Stimulated activated CD8-positive, alpha-beta memory T cell treated with anti-CD3 and anti-CD28 coated beads, Interleukin-7, amount 100 ng/mL, for 4 hours (primary cell): ENCODE data around the gene HOXB6.

ENCODE experiments used
- DNase-seq, 2 donors: peaks; one replicate each; pipeline ENCODE4 v3.0.0-alpha.2; 2020; ENCODE audit warnings: low read depth in 2 of 2

The HOXB6 gene

DNA sequence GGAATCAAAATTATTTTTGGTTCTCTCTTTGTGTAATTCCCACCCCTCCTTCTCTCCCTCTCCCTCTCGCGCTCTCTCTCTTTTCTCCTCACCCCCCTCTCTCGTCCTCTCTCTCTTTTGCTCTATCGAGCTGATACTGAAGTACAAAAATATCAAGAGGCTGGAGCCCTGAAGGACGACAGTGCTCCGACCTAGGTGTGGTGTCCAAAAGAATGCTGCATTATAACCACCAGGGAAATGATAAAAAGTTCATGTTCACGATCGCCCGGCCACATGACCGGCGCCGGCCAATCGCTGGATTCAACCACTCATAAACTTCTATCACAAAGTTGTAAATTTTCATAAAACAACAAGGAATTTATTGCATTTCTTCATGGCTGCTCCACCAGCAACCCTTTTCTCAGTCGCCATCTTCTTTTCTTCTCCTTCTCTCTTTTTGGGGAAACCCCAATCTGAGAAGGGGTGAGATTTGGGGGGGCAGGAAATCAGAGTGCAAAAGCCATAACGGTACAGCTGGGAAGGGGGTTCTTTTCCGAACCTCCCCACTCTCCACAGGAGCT, at the start of gene HOXB6:
HOXB6 (minus strand) TSS at position 217 of the 560 bp plus-strand sequence. CDS start 6,836 bp downstream, outside the sequence.
- DNase-seq: no peak

DNA sequence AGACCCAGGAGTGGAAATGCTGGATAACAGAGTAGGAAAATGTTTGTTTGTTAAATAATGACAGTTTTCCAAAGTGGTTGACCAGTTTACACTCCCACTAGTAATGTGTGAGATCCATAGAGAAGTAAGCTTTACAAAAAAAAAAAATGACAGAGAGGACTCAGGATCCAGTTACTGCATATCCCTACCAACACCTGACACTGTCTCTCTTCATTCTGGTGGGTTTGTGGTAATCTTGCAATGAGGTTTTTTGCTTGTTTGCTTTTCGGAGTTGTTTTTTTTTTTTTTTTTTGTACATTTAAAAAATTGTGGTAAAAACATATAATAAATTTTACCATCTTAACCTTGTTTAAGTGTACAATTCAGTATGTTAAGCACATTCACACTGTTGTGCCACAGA, 45.0 kb upstream of the HOXB6 start:
- no peak for DNase-seq

- DNase-seq: no peak
Observed at GRCh38 chr17:48647963-48648245, 43.1 kb upstream of the HOXB6 start.

GRCh38 chr17:48647103-48647962, 42.5 kb upstream of the HOXB6 start:
- no peak for DNase-seq

GRCh38 chr17:48646183-48647102, 41.7 kb upstream of the HOXB6 start:
- DNase-seq: peak in 1 of 2 donors; percentile 45

- no peak for DNase-seq
Observed at GRCh38 chr17:48645639-48646182, 40.9 kb upstream of the HOXB6 start.

GRCh38 chr17:48644910-48645557, 40.2 kb upstream of the HOXB6 start:
- no peak for DNase-seq

- no peak for DNase-seq
Observed at GRCh38 chr17:48644159-48644558, 39.4 kb upstream of the HOXB6 start.

- no peak for DNase-seq
Observed at GRCh38 chr17:48643697-48644012, 38.9 kb upstream of the HOXB6 start.

DNA sequence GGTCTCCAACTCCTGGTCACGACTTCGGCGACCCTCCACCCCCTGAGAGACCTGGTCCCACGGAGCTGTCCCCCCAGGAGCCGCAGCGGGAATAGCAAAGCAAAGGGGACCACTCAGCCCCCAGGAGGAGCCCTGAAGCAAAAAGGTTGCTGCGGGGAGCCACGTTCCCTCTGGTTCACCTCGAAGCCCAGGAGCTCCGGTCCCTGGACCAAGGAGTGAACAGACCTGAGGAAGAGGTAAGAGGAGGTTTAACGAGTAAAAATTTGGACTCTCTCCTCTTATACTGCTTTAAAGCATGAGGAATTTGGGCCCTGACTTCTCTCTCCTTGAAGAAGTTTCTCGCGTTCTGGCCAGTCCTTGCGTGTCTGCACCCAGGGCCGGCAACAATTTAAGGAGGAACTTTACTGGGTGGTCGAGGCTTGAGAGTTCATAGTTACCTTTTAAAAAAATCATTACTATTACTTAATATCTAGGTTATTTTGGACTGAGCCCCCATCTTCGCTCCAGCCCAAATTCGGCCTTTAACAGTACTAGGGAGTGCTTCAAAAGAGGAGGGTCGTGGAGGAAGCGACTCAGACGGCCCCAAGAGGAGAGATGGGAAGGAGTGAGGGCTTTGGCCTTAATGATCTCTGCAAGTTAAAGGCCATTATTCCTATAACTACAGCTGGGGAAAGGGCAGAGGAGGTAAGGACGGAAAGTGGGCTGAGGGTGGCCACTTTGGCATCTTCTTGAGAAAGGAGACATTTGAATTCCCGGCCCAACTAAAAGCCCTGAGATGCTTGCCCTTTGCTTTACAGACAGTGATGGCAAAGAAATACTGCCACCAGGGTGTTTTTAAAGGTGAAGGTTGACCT, 38.3 kb upstream of the HOXB6 start:
- no peak for DNase-seq

- DNase-seq: no peak
Observed at GRCh38 chr17:48642059-48642842, 37.5 kb upstream of the HOXB6 start.

- no peak for DNase-seq
Observed at GRCh38 chr17:48641541-48642058, 36.8 kb upstream of the HOXB6 start.

DNA sequence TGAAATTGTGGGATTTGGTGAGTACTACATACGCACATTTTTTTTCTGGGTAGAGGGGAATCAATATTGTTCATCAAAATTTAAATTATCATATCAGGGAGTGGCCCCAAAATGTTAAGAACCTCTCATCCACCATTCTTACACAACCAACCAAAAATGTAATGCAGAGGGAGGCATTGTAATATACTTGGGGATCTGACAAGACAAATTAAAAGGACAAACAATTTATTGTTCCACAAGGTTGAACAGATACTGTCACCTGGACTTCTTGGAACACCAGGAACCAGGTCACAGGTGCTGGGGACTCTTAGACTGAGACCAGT, 36.0 kb upstream of the HOXB6 start:
- DNase-seq: no peak

DNA sequence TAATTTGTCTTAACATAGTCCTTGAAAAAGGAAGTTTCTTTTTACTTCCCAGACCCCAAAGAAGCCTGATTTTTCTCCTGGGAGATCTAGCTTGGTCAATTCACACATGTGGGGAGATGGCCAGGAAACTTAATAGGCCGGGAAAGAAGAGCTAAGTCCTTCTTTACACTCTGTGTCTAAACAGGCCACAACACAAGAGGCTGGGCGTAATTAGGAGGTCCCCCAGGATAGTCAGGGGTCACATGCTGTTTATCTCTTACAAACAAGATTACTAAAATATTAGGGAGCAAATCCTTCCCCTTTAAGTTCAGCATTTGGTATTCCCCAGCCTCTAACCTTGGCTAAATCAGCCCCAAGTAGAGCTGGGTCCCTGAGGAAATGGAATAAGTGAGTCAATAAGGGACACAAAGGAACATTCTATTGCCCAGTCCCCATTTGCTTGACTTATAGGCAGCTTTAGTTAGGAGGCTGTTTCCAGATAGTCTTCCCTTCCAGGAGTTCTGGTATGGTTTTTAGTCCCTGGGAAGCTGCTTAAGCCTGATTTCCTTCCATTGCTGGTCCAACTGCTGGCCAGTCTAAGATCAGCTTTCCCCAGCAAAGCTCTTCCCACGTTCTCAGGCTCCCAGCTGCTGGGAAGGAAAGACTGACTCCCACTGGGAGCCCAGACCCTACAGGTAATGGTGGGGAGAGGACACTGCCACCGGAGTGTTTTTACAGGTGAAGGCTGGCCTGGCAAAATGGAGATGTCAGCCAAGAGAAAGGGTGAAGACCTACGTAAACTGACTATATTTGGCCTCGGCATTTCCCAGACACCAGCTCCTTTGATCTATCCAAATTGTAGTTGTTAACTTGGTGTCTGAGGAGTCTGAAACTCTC, 35.4 kb upstream of the HOXB6 start:
- DNase-seq: no peak

DNA sequence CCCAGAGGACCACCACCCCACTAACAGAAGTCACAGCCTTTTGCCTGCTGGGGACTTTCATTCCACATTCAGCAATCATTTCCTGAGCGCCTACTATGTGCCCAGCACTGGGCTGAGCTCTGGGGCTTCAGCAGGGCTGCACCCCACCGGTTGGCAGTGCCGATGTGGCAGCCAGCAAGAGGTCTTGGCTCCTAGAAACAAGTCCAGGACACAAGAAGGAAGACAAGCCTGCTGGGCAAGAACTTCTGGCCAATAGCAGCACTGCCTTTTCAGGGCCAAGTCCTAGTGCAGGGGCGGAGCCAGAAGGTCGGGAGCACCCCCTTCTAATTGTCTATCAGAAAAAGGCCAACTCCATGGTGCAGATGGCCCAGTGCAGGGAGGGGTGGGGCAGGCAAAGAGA, 34.4 kb upstream of the HOXB6 start:
- no peak for DNase-seq

- DNase-seq: no peak
Observed at GRCh38 chr17:48637323-48638260, 32.8 kb upstream of the HOXB6 start.

DNA sequence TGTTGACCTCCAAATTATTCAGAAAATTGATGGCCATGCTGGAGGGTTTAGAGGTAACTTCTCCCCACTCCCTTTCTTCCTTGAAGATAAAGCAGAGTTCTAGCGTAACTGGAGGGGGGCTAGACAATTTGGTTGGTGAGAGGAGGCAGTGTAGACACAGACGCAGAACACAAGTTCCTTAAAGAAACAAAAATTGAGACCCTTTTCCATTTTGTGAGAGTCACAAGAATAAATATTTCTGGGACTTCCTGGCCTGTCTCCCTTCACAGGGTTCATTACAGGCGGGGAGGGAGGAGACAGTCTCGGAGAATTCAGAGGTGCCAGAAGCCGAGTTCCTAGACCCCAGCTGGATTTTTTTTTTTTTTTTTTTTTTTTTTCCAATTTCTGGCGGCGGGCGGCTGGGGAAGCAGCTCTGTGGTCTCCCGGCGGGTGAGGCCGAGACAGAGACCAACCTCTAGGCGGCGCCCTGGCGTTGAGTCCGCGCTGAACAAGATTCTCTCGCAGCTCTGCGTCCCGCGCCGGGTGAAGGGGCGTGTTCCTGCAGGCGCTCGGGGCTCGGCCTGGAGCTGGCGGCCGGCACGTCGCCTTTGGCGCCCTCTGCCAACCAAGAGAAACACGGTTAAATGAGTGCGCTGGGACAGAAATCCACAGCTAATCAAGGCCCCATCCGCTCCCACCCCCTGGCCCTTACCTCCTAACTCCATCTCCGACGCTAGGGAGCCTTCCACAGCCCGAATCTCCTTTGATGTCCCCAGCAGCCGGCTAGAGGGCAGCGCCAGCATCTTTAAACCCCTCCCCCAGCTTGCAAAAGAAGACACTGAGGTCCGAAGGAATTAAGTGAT, 31.6 kb upstream of the HOXB6 start:
- DNase-seq: peak; percentile 29 to 56
